HPDE6-E6E7 (cell line): ENCODE measurements around the gene CDC20.
"Not testable (repeated sequence)": the region's sequence is repeated elsewhere in the genome, so short reads cannot be mapped to it uniquely, and the experiment has no call there.

Experiments
- DNase-seq: peaks from one replicate; pipeline ENCODE4 v3.0.0; 2011; ENCODE audit warnings: missing footprints; ENCODE audit errors: extremely low spot score

CDC20 gene

GRCh38 chr1:43358121-43358745 lies 548 bp upstream of the CDC20 start:
- DNase-seq = no peak

- DNase-seq = no peak
These were observed 915 bp downstream of the CDC20 start for GRCh38 chr1:43359696-43360095.

- DNase-seq = no peak
These were observed 1.8 kb downstream of the CDC20 start for GRCh38 chr1:43360616-43361015.

GRCh38 chr1:43363283-43363934 lies 4.6 kb downstream of the CDC20 start:
- DNase-seq = no peak

- DNase-seq = no peak
These were observed 5.2 kb downstream of the CDC20 start for GRCh38 chr1:43363935-43364525.

- no peak for DNase-seq
These were observed 6.9 kb downstream of the CDC20 start for GRCh38 chr1:43365678-43366077.

GRCh38 chr1:43366179-43366578 lies 7.4 kb downstream of the CDC20 start:
- peak; percentile 86 for DNase-seq

- no peak for DNase-seq
These were observed 7.8 kb downstream of the CDC20 start for GRCh38 chr1:43366601-43367025.

- no peak for DNase-seq
These were observed 8.5 kb downstream of the CDC20 start for GRCh38 chr1:43367026-43367903.

- DNase-seq = peak; percentile 76
These were observed 9.3 kb downstream of the CDC20 start, which contains the start of gene ELOVL1 for GRCh38 chr1:43367904-43368645. ELOVL1 (minus strand) TSS chr1:43368011; CDS start chr1:43365609, 2,402 bp downstream.

GRCh38 chr1:43368646-43369020 lies 9.9 kb downstream of the CDC20 start:
- no peak for DNase-seq

- DNase-seq = not testable (repeated sequence)
These were observed 11.0 kb downstream of the CDC20 start for GRCh38 chr1:43369779-43370178.

GRCh38 chr1:43370564-43370963 lies 11.8 kb downstream of the CDC20 start:
- DNase-seq = no peak

GRCh38 chr1:43372172-43372571 lies 13.4 kb downstream of the CDC20 start:
- no peak for DNase-seq

- peak; percentile 75 for DNase-seq
These were observed 14.5 kb downstream of the CDC20 start for GRCh38 chr1:43373066-43373940.

GRCh38 chr1:43376723-43377235 lies 18.0 kb downstream of the CDC20 start:
- no peak for DNase-seq

- DNase-seq = no peak
These were observed 19.1 kb downstream of the CDC20 start for GRCh38 chr1:43377831-43378230.

GRCh38 chr1:43379476-43379875 lies 20.7 kb downstream of the CDC20 start:
- DNase-seq = no peak

- DNase-seq = no peak
These were observed 22.8 kb downstream of the CDC20 start for GRCh38 chr1:43381612-43382011.
